ENCODE data around the gene HSPH1.

HSPH1 gene

DNA sequence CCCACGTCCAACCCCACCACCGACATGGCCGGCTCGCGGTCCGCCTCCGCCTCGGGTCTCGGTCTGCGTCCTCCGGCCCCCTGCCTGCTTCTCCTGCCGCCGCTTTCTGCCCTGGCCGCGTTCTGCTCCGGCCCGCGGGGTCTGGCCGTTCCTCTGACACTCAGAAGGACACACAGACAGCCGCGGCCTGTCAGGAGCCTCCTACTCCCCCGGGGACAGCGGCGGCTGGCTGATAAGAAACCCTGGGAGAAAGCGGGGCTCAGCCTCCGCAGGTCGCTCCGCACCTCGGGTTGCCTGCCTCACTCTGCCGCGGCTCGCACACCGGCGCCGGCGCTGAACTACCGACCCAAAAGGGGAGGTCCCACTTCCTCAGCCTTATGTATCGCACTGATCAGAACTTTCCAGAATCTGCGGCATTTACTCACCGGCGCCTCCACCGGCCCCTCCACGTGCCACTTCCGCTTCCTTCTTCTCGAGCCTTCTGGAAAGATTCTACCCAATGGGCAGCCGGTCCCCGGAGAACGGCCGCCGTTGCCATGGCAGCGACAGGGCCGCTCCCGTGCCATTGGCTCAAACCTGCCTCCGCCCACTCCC, at the start of gene HSPH1:
HSPH1 (minus strand) TSS at position 348 of the 594 bp plus-strand sequence; CDS start at position 26, 322 bp downstream.
- peak; percentile 98 for DNase-seq (ENCODE audit: low read depth)

DNA sequence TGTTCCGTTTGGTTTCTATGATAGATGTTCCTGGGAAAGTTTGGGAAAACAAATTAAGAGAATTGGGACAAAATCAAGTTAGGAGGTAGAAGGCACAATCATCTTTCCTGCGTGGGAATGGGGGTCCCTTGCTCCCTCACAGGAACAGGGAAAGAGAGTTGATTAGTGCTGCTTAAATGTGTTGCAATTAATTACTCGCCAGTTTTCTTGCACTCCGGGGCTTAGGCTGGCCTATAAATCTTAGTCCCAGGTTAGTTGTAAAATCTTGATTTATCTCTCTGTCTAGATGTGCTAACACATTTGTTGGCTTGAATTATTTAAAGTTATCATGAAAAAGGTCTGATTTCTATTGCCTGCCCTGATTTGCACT, 48.1 kb upstream of the HSPH1 start:
- no peak for DNase-seq (ENCODE audit: low read depth)

DNA sequence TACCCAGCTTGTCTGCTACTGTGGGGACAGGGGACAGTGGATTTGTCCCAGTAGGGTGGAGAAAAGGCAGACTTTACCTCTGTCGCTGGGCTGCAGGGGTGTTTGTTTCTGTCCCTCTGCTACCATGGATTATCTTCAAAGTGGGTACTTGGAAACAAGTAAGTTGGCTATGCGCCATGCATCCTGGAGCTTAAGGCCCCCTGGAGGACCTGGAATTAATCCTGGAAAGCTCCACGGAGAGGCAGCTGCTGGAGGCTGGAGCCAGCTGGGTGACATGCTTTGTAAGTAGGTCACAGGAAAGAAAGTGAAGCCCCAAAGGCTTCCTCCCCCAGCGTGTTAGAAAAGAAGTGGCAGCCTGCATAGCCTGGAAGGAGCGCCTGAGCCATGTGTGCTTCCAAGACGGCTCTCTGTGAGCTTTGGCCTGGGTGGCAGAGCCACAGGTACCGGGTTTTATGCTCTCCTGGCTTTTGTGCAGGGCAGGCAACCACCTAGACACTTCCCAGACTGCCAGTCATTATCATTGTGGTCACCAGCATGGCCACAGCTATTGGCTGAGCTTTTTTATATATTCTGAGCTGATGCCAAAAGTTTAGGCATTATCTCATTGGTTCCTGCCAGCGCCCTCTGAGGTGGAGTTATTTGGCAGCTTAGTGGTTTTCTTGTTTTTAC, 47.6 kb upstream of the HSPH1 start:
- DNase-seq (ENCODE audit: low read depth) = no peak

DNA sequence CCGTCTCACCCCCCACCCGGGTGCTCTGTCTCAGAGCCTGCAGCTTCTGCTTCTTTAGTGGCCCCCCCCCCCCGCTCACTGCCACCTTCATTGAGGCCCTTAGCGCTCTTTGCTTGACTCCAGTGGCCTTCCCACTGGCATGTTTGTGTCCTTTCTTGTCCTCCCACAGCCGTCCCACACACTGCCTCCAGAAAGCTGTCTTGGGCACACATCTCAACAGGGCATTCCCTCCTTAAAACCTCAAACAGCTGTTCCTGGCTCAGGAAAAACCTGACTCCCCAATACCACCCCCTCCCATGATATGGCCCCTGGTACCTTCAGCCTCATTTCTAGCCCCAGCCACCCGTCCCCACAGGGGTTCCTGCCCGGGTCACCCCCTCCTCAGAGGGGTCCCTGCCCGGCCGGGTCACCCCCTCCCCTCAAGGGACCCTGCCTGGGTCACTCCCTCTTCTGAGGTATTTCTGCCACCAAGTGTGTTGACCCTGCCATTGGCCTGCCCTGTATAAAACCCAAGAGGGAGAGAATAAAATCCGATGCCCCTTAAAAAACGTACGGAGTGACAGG, 46.9 kb upstream of the HSPH1 start:
- no peak for DNase-seq (ENCODE audit: low read depth)

DNA sequence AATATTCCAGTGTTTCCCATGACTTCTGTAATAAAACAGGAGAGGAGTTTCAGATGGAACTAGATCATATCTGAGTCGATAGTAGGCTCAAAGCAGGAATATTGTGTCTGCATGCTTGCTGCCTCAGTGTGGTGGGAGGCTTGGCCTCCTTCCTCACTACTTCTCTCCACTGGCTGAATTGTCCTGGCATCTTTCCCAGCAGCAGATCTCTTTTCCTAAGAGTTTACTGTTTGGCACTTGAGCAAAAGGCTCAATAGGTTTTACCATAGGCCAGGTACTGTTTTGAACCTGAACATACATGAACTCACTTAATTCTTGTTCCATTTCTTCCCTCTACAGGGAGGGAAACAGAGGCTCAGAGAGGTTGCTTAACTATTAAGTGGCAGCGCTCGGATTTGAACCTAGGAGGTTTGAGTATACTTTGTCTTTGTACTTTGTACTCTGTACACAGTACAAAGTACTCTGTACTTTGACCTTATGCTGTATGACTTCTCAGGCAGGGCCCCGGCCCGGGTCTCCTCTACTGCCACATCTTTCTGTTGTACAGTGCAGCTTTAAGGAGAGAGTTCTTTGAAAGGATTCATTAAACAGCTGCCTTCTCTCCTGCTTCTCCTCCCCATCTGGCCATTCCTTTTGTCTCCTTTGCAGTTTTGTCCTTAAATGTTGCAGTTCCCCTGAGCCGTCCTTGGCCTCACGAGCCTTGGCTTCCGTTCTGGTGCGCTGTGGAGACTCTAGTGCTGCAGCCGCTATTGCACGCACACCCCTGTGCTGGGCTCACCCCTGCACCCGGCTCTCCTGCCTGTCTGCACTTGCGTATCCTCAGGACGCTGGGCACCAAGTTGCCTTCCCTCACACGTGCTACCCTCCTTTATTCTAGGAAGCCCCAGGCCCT, 46.2 kb upstream of the HSPH1 start:
- DNase-seq (ENCODE audit: low read depth) = no peak

- DNase-seq (ENCODE audit: low read depth) = no peak
Measured at GRCh38 chr13:31204592-31204991, 42.9 kb upstream of the HSPH1 start.

- no peak for DNase-seq (ENCODE audit: low read depth)
Measured at GRCh38 chr13:31201341-31202031, 39.8 kb upstream of the HSPH1 start.

DNA sequence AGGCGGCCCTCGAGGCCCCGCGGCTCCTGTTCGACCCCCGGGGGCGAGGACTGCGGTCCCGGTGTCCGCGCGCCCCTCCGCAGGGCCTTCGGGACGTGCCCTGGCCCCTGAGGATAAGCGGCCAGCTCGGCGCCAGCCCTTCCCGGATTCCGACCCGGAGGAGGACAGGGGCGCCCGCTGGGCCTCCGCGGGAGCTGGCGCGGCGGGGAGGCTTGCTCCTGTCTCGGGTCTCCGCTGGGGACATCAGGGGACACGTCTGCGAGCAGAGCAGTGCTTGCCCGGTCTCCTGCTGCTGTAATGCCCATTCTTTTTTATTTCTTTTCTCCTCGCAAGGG, 38.9 kb upstream of the HSPH1 start:
- peak; percentile 39 for DNase-seq (ENCODE audit: low read depth)

DNA sequence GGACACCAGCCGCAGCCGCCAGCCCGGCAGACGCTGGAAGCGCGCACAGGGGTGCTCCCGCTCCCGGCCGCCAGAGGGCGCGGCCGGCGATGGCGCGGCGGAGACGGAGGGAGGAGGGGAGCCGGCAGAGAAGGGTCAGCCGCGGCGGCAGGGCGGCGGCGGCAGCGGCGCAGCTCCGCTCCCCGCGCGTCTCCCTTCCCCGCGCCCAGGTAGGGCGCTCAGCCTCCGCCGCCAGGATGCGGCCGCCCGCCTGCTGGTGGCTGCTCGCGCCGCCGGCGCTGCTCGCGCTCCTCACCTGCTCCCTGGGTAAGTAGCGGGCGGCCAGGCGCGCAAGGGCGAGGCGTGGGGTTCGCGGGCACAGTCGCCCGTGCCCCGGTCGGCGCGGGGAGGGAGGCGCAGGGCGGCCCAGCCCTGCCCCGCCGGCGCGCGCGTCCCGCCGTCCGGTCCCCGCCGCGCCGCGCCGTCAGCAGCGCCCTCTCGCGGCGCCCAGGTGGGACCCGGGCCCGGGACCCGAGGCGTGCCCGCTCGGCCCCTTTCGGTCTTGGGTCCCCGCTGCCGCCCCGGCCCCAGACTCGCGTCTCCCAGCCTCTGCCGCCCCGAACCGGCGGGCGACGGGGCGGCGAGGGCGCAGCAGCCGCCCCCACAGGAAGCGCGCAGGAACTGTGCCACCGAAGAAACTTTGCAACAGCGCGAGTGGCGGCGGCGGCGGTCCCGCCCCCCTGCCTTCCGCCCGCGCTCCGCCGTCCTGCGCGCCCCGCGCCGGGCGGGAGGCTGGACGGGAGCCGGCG, 38.3 kb upstream of the HSPH1 start, which contains the start of gene B3GLCT:
B3GLCT (plus strand) TSS at position 127 of the 788 bp plus-strand sequence; CDS start at position 237, 110 bp downstream.
- peak; percentile 83 for DNase-seq (ENCODE audit: low read depth)

GRCh38 chr13:31199527-31199848, 37.8 kb upstream of the HSPH1 start:
- no peak for DNase-seq (ENCODE audit: low read depth)

- DNase-seq (ENCODE audit: low read depth) = no peak
Measured at GRCh38 chr13:31198519-31198918, 36.8 kb upstream of the HSPH1 start.

- no peak for DNase-seq (ENCODE audit: low read depth)
Measured at GRCh38 chr13:31196992-31197391, 35.3 kb upstream of the HSPH1 start.

GRCh38 chr13:31195616-31196015, 33.9 kb upstream of the HSPH1 start:
- DNase-seq (ENCODE audit: low read depth) = no peak

DNA sequence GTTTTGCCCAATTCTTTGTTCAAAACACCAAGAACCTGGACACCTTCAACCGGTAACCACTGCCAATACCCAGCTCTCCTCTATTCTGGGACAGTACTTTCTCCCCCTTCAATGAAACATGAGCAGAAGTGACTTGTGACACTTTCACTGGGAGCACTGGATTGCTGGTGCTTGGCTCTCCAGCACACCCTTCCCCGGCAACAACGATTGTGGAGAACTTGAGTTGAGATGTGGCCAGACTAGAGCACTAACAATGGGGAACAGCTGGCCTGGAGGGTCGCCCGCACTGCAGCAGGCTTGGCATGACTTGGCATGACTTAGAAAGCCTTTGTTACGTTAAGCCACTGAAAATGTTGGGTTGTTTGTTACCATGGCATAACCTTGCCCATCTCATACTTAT, 30.6 kb upstream of the HSPH1 start:
- no peak for DNase-seq (ENCODE audit: low read depth)

- no peak for DNase-seq (ENCODE audit: low read depth)
Measured at GRCh38 chr13:31191748-31192147, 30.0 kb upstream of the HSPH1 start.

DNA sequence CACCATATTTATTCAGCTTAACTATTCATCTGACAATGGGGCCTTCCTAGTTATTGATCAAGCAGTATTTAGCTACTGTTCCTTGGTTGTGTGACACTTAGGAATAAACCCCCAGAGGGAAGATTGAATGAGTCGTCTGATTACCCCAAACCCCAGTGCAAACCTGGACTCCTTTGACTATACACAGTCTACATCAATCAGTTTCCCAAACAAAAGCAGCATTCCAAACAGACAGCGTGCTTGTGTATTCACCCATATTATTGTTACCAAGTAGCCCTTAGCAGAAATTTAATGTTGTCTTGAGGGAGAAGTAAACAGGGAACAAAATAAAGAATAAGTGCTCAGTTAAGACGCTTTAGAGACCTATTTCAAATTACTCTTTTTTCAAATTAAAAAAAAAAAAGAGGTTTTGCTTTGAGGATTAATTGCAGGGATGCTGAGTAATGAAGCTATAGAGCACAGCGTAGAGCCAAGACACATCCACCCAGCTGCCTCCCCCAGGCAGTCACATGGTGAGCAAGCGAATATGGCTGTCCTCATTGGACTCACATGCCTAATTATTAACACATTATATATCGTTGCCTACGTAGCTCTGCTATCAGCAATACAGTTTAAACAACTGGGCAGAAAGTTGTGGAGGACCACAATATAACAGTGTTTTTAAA, 23.4 kb upstream of the HSPH1 start:
- no peak for DNase-seq (ENCODE audit: low read depth)

DNA sequence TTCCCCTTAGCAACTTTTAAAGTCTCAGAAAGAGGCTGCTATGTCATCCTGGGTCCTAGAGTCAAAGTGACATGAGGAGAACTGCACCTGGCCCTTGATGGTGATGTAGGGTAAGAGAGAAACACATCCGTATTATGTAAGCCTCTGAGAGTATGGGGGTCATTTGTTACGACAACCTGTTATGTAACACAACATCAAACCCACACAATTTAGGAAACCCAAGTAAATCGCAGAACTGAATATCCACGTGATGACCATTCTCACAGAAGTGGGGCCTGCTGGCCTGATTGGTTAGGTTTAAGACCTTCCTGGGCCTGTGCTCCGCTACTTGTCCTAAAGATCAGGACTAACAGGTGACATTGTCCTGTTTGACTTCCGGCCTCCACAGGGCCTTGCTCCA, 22.7 kb upstream of the HSPH1 start:
- no peak for DNase-seq (ENCODE audit: low read depth)

GRCh38 chr13:31182987-31183386, 21.3 kb upstream of the HSPH1 start:
- DNase-seq (ENCODE audit: low read depth) = no peak

GRCh38 chr13:31179754-31180153, 18.1 kb upstream of the HSPH1 start:
- DNase-seq (ENCODE audit: low read depth) = no peak

DNA sequence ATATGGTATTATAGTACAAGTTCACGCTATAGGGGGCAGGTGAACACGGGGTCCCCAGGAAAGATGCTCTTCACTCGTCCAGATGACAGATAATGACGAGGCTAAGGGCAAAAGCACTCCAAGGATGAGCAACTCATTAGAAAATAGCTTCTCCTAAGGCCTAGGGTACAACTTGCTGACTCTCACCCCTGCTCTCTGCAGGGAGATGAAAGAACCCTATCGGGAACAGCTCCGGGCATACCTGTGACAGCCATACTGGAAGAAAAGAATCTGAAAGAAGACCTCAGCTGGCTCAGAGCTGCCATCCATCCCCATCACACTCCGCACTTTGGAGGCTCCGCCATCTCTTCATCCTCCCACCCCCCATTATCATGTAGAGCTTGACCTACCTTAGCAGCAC, 17.5 kb upstream of the HSPH1 start:
- DNase-seq (ENCODE audit: low read depth) = no peak

Measured in activated T-cell treated with anti-CD3 and anti-CD28 coated beads for 48 hours (primary cell).